Neural crest cell (in vitro differentiated cells): Measurements from ENCODE around the gene GNG7. TPM values are rescaled to one million over a fixed set of nuclear protein-coding genes. Genes with fewer than 3 reads are reported as not detected.

ENCODE experiments used
- DNase-seq: peaks from one replicate; pipeline ENCODE4 v3.0.0; 2021; ENCODE audit warnings: low read depth, mixed read lengths, low spot score
- H3K27ac Mint-ChIP-seq: one replicate; pipeline ENCODE4 v1.8.0; 2021; ENCODE audit warnings: mild to moderate bottlenecking, mixed read lengths; ENCODE audit not compliant: unreplicated experiment
- H3K27me3 Mint-ChIP-seq: 2 replicates; pipeline ENCODE4 v1.8.0; 2021; ENCODE audit warnings: low read depth, mild to moderate bottlenecking, mixed read lengths
- H3K36me3 Mint-ChIP-seq: 2 replicates; pipeline ENCODE4 v1.8.0; 2021; ENCODE audit warnings: low read depth, mild to moderate bottlenecking, mixed read lengths
- H3K4me1 Mint-ChIP-seq: 2 replicates; pipeline ENCODE4 v1.8.0; 2021; ENCODE audit warnings: mixed read lengths
- H3K4me3 Mint-ChIP-seq: one replicate; pipeline ENCODE4 v1.8.0; 2021; ENCODE audit warnings: mild to moderate bottlenecking, mixed read lengths
- H3K9me3 Mint-ChIP-seq: 2 replicates; pipeline ENCODE4 v1.8.0; 2021; ENCODE audit warnings: mixed read lengths
- total RNA-seq: library from RNA; stranded (reverse); gene quantifications from 2 replicates; pipeline ENCODE4 v1.2.1, GENCODE V29; 2021
- TF ChIP-seq, protein P1 (sequence below): fragments of 200-600 bp; sonication (generic); conservative IDR thresholded peaks from 2 replicates; pipeline ENCODE4 v1.5.0; 2021; ENCODE audit warnings: antibody characterized with exemption, mild to moderate bottlenecking

The GNG7 gene
- total RNA-seq, 1 donor from 2014 or later = 13.9 TPM

GRCh38 chr19:2488405-2488941, 214.0 kb downstream of the GNG7 start:
- H3K27ac Mint-ChIP-seq = no peak overlapping the region
- DNase-seq = no peak
- no peak overlapping the region for H3K4me3 Mint-ChIP-seq
- no peaks in the 10 kb centered on the region for H3K9me3 Mint-ChIP-seq
- H3K4me1 Mint-ChIP-seq = peaks cover under 1% of the 10 kb centered on the region
- no peaks in the 10 kb centered on the region for H3K36me3 Mint-ChIP-seq
- peaks cover 46% of the 10 kb centered on the region for H3K27me3 Mint-ChIP-seq
- TF ChIP-seq, protein P1, sequence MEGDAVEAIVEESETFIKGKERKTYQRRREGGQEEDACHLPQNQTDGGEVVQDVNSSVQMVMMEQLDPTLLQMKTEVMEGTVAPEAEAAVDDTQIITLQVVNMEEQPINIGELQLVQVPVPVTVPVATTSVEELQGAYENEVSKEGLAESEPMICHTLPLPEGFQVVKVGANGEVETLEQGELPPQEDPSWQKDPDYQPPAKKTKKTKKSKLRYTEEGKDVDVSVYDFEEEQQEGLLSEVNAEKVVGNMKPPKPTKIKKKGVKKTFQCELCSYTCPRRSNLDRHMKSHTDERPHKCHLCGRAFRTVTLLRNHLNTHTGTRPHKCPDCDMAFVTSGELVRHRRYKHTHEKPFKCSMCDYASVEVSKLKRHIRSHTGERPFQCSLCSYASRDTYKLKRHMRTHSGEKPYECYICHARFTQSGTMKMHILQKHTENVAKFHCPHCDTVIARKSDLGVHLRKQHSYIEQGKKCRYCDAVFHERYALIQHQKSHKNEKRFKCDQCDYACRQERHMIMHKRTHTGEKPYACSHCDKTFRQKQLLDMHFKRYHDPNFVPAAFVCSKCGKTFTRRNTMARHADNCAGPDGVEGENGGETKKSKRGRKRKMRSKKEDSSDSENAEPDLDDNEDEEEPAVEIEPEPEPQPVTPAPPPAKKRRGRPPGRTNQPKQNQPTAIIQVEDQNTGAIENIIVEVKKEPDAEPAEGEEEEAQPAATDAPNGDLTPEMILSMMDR = no peak

- Mint-ChIP-seq H3K4me3 (no peak overlapping the region), H3K27ac (no peak overlapping the region), H3K36me3 (no peaks in the 10 kb centered on the region), H3K4me1 (no peaks in the 10 kb centered on the region), H3K27me3 (peaks cover 47% of the 10 kb centered on the region), H3K9me3 (no peaks in the 10 kb centered on the region)
- TF ChIP-seq, protein P1 = no peak
- DNase-seq = no peak
These were observed 214.7 kb downstream of the GNG7 start for GRCh38 chr19:2487842-2488241.

DNA sequence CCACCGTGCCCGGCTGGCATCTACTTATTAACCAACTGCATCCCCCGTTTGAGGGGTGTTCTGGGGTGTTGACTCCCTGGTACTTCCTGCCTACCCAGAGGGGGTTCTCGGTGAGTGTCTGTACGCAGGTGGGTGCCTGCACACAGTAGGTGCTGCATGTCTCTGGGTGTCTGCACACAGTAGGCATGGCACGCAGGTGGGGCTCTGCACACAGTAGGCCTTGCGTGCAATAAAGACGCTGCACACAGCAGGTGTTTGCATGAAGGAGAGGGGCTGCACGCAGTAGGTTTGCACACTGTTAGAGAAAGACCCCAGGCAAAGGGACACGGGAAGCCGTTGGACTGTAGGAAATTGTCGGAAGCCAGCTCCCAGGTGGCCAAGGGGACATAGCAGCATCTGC, 215.4 kb downstream of the GNG7 start:
- TF ChIP-seq, protein P1 = no peak
- peaks cover 46% of the 10 kb centered on the region for H3K27me3 Mint-ChIP-seq
- H3K4me1 Mint-ChIP-seq = no peaks in the 10 kb centered on the region
- H3K27ac Mint-ChIP-seq = no peak overlapping the region
- H3K36me3 Mint-ChIP-seq = no peaks in the 10 kb centered on the region
- no peaks in the 10 kb centered on the region for H3K9me3 Mint-ChIP-seq
- H3K4me3 Mint-ChIP-seq = no peak overlapping the region
- DNase-seq = no peak

DNA sequence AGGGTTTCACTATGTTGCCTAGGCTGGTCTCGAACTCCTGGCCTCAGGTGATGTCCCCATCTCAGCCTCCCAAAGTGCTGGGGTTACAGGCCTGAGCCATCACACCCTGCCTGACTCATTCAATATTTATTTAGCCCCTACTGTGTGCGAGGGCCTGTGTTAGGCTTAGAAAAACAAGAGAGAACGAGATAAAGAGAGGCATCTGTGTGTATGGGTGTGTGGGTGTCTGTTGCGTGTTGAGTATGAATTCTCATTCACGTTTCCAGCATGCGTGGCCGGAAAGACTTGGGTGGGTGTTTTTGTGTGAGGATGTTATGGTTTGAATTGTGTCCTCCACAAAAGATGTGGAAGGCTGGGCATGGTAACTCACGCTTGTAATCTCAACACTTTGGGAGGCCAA, 217.1 kb downstream of the GNG7 start:
- Mint-ChIP-seq H3K4me1 (no peaks in the 10 kb centered on the region), H3K9me3 (no peaks in the 10 kb centered on the region), H3K4me3 (no peak overlapping the region), H3K36me3 (no peaks in the 10 kb centered on the region), H3K27ac (no peak overlapping the region), H3K27me3 (peaks cover 56% of the 10 kb centered on the region)
- no peak for DNase-seq
- TF ChIP-seq, protein P1 = no peak

DNA sequence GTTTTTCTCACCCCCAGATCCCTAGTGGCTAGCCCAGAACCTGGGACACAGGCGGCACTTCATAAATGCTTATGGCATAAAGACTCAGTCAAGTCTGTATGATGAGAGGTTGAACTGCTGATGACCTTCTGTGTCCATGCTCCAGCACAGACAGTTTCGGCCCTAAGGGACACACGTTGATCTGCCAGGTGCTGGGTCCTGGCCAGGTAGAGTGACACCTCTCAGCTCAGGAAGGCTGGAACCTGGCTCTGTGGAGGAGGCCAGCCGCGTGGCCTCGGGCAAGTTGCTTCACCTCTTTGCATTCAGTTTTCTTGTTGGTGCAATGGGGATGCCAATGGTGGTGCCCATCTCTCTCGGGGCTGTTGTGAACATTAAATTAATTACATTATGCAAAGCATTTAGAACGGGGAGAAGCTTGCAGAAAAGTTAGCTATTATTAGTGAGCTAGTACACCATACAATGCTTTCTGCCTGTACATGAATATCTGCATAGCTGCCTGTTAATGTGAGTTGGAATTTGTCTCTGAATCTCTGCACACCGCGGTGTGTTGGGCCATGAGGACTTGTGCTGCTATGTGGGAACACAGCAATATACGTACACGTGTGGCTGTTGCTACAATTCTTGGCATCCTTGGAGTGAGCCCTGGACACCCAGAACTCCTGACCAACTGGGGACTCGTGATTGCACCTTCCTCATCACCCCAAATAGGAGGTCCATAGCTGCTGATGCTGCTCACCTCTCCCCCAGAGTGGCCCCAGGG, 218.1 kb downstream of the GNG7 start:
- TF ChIP-seq, protein P1 = no peak
- H3K4me1 Mint-ChIP-seq = no peaks in the 10 kb centered on the region
- H3K36me3 Mint-ChIP-seq = no peaks in the 10 kb centered on the region
- no peaks in the 10 kb centered on the region for H3K9me3 Mint-ChIP-seq
- DNase-seq = no peak
- peaks cover 56% of the 10 kb centered on the region for H3K27me3 Mint-ChIP-seq
- H3K4me3 Mint-ChIP-seq = peak overlapping the region; percentile 20
- no peak overlapping the region for H3K27ac Mint-ChIP-seq
